A549 treated with DMSO at 1 μM for 4 hours (cell line): ENCODE results near the gene ZNF524. TPM values are rescaled to one million over a fixed set of nuclear protein-coding genes. Genes with fewer than 3 reads are reported as not detected.

ENCODE experiments used
- total RNA-seq: library from RNA; stranded (reverse); fragments of 200-300 nt; extraction: Qiagen RNA extraction; gene quantifications from 5 replicates; pipeline ENCODE4 v1.2.3, GENCODE V29; 2022; ENCODE audit warnings: low read depth

ZNF524 gene
- total RNA-seq, result 12.1 to 19.8 TPM (median 17.6 TPM) in 5 replicates

GRCh38 chr19:55599842-55600661 is at the start of gene ZNF524:
ZNF524 (plus strand) TSS chr19:55600288; CDS start chr19:55602113, 1,825 bp downstream.

GRCh38 chr19:55580628-55581144 is 19.4 kb upstream of the ZNF524 start, which contains the start of gene ZNF579:
ZNF579 (minus strand) TSS chr19:55580848; CDS start chr19:55579639, 1,209 bp downstream.

GRCh38 chr19:55599468-55599841 is 633 bp upstream of the ZNF524 start, which contains the start of gene FIZ1:
FIZ1 (minus strand) TSS chr19:55599517; CDS start chr19:55597865, 1,652 bp downstream.

GRCh38 chr19:55605637-55606470 is 5.8 kb downstream of the ZNF524 start, which contains the start of gene ZNF865:
ZNF865 (plus strand) TSS chr19:55605647; CDS start chr19:55613619, 7,972 bp downstream.

GRCh38 chr19:55624109-55625003 is 24.3 kb downstream of the ZNF524 start, which contains the start of gene ZNF784:
ZNF784 (minus strand) TSS chr19:55624566; CDS start chr19:55624561, 5 bp downstream.

GRCh38 chr19:55640577-55641425 is 40.7 kb downstream of the ZNF524 start, which contains the start of gene ZNF580:
ZNF580 (plus strand) TSS chr19:55641002; CDS start chr19:55642509, 1,507 bp downstream.

GRCh38 chr19:55643003-55643886 is 43.2 kb downstream of the ZNF524 start, which contains the start of gene ZNF581:
ZNF581 (plus strand) TSS chr19:55643649; CDS start chr19:55644572, 923 bp downstream.

GRCh38 chr19:55647732-55648584 is 47.9 kb downstream of the ZNF524 start, which contains the start of gene CCDC106:
CCDC106 (plus strand) TSS chr19:55648212; CDS start chr19:55649047, 835 bp downstream.

Other genes with a start within 250 kb of the ZNF524 start
- gene COX6B2, start 245.6 kb upstream of the ZNF524 start, total RNA-seq, result 0.93 to 1.6 TPM (median 1.0 TPM) in 5 replicates
- gene GARIN5B, start 237.0 kb upstream of the ZNF524 start, total RNA-seq, result 0.11 to 0.24 TPM (median 0.18 TPM) in 5 replicates
- gene IL11, start 229.8 kb upstream of the ZNF524 start, total RNA-seq, result 80.6 to 115 TPM (median 100 TPM) in 5 replicates
- gene TMEM190, start 223.5 kb upstream of the ZNF524 start, total RNA-seq, result 1.2 to 3.3 TPM (median 2.2 TPM) in 5 replicates
- 2.3 to 10.5 TPM (median 6.4 TPM) in 5 replicates for gene TMEM238, start 216.0 kb upstream of the ZNF524 start, total RNA-seq
- gene RPL28, start 214.4 kb upstream of the ZNF524 start, total RNA-seq, result 2,493 to 3,190 TPM (median 2,735 TPM) in 5 replicates
- 269 to 476 TPM (median 433 TPM) in 5 replicates for gene UBE2S, start 192.5 kb upstream of the ZNF524 start, total RNA-seq
- gene SHISA7, start 157.0 kb upstream of the ZNF524 start, total RNA-seq, result 0.01 TPM in 1 of 5 replicates, not detected in the others
- 54.0 to 64.5 TPM (median 63.3 TPM) in 5 replicates for gene ISOC2, start 138.6 kb upstream of the ZNF524 start, total RNA-seq
- gene C19orf85, start 135.5 kb upstream of the ZNF524 start, total RNA-seq, result not detected in 5 replicates
- 3.7 to 10.2 TPM (median 6.9 TPM) in 5 replicates for gene ZNF628, start 123.7 kb upstream of the ZNF524 start, total RNA-seq
- gene NAT14, start 115.1 kb upstream of the ZNF524 start, total RNA-seq, result 38.9 to 58.1 TPM (median 52.3 TPM) in 5 replicates
- 0.57 to 1.6 TPM (median 0.99 TPM) in 5 replicates for gene SSC5D, start 111.9 kb upstream of the ZNF524 start, total RNA-seq
- 2.0 to 2.9 TPM (median 2.2 TPM) in 5 replicates for gene SBK2, start 63.2 kb upstream of the ZNF524 start, total RNA-seq
- 1.7 to 2.4 TPM (median 2.2 TPM) in 5 replicates for gene SBK3, start 54.7 kb upstream of the ZNF524 start, total RNA-seq
- 14.6 to 28.1 TPM (median 24.1 TPM) in 5 replicates for gene ZNF579, start 19.4 kb upstream of the ZNF524 start, total RNA-seq
- gene FIZ1, start 771 bp upstream of the ZNF524 start, total RNA-seq, result 22.2 to 26.3 TPM (median 25.2 TPM) in 5 replicates
- 7.2 to 14.6 TPM (median 13.0 TPM) in 5 replicates for gene ZNF865, start 5.4 kb downstream of the ZNF524 start, total RNA-seq
- 4.6 to 7.3 TPM (median 6.2 TPM) in 5 replicates for gene ZNF784, start 24.3 kb downstream of the ZNF524 start, total RNA-seq
- 27.7 to 54.4 TPM (median 43.3 TPM) in 5 replicates for gene ZNF580, start 40.7 kb downstream of the ZNF524 start, total RNA-seq
- 41.4 to 47.7 TPM (median 45.7 TPM) in 5 replicates for gene ZNF581, start 43.4 kb downstream of the ZNF524 start, total RNA-seq
- gene CCDC106, start 47.9 kb downstream of the ZNF524 start, total RNA-seq, result 12.4 to 17.8 TPM (median 15.3 TPM) in 5 replicates
- 262 to 319 TPM (median 307 TPM) in 5 replicates for gene U2AF2, start 54.7 kb downstream of the ZNF524 start, total RNA-seq
- gene EPN1, start 74.9 kb downstream of the ZNF524 start, total RNA-seq, result 135 to 217 TPM (median 182 TPM) in 5 replicates
- not detected in 5 replicates for gene NLRP9, start 138.1 kb downstream of the ZNF524 start, total RNA-seq
- gene RFPL4A, start 158.8 kb downstream of the ZNF524 start, total RNA-seq, result 0.13 to 0.63 TPM (median 0.53 TPM) in 5 replicates
- 0.12 to 0.34 TPM (median 0.12 TPM) in 3 of 5 replicates, not detected in the others for gene RFPL4AL1, start 168.8 kb downstream of the ZNF524 start, total RNA-seq
- 0.02 TPM in 1 of 5 replicates, not detected in the others for gene NLRP11, start 231.7 kb downstream of the ZNF524 start, total RNA-seq
- gene NLRP4, start 236.3 kb downstream of the ZNF524 start, total RNA-seq, result not detected in 5 replicates